Chondrocyte (in vitro differentiated cells): ENCODE measurements around the gene PDE9A. TPM values are rescaled to one million over a fixed set of nuclear protein-coding genes. Genes with fewer than 3 reads are reported as not detected.
A peak's percentile ranks its signal among the peaks of the same experiment; 100 is the strongest.

Source experiments
- DNase-seq: peaks from one replicate; pipeline ENCODE4 v3.0.0; 2021; ENCODE audit warnings: mixed read lengths, low spot score
- H3K27ac Mint-ChIP-seq: one replicate; pipeline ENCODE4 v1.8.0; 2021; ENCODE audit warnings: mild to moderate bottlenecking, moderate library complexity, mixed read lengths; ENCODE audit not compliant: unreplicated experiment
- H3K27me3 Mint-ChIP-seq: 2 replicates; pipeline ENCODE4 v1.8.0; 2021; ENCODE audit warnings: low read depth, mixed read lengths
- H3K36me3 Mint-ChIP-seq: 2 replicates; pipeline ENCODE4 v1.8.0; 2021; ENCODE audit warnings: low read depth, mixed read lengths
- H3K4me1 Mint-ChIP-seq: 2 replicates; pipeline ENCODE4 v1.8.0; 2021; ENCODE audit warnings: low read depth, mild to moderate bottlenecking, mixed read lengths
- H3K4me3 Mint-ChIP-seq: one replicate; pipeline ENCODE4 v1.8.0; 2021; ENCODE audit warnings: mild to moderate bottlenecking, moderate library complexity, mixed read lengths; ENCODE audit not compliant: unreplicated experiment
- H3K9me3 Mint-ChIP-seq: 2 replicates; pipeline ENCODE4 v1.8.0; 2021; ENCODE audit warnings: low read depth, mixed read lengths
- total RNA-seq: library from RNA; stranded (reverse); gene quantifications from 3 replicates; pipeline ENCODE4 v1.2.1, GENCODE V29; 2021
- TF ChIP-seq, protein P1 (sequence below): fragments of 200-600 bp; sonication (generic); IDR thresholded peaks from 2 replicates; pipeline ENCODE4 v1.5.0; 2021; ENCODE audit warnings: antibody characterized with exemption, mild to moderate bottlenecking, moderate library complexity

Gene PDE9A
- total RNA-seq, 1 donor from 2014 or later: 0.60 TPM

DNA sequence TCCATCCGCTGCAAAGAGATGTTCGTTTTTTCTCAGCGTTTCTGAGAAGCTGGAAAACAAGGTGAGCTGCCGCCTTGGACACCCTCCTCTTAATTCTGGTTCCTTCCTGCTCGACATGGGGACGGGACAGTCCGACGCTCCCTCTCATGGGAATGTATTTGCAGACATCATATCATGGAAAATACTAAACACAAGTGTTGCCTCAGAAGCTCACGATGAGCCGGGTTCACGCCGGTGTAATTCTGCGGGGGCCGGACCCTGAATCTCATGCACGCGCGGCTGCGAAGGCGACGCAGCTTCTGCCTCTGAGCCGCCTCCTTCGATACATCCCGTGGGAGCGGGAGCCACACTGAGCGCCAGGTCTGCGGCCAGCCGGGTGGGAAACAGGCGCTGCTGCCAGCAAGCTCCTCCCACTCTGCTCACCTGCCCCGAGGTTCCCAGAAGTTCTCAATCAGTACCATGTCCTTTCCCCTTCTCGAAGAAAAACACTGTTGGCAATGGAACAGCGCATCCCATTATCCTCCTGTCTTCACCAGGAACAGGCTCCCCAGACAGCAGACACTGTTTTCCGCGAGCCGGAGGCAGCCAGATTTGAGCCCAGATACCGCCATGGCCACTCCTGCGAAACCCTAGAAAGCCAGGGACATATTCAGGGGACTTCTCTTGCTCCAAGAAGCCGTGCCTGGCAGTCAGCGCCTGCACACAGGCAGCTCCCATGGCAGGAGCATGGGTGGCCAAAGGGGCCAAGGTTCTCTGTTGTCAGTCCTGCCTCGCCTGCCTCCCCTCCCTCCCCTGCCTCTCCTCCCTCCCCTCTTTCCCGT lies 127.9 kb downstream of the PDE9A start:
- peaks cover 9% of the 10 kb centered on the region for H3K4me1 Mint-ChIP-seq
- H3K27ac Mint-ChIP-seq: peak overlapping the region; percentile 29
- H3K4me3 Mint-ChIP-seq: peak overlapping the region; percentile 70
- TF ChIP-seq, protein P1, sequence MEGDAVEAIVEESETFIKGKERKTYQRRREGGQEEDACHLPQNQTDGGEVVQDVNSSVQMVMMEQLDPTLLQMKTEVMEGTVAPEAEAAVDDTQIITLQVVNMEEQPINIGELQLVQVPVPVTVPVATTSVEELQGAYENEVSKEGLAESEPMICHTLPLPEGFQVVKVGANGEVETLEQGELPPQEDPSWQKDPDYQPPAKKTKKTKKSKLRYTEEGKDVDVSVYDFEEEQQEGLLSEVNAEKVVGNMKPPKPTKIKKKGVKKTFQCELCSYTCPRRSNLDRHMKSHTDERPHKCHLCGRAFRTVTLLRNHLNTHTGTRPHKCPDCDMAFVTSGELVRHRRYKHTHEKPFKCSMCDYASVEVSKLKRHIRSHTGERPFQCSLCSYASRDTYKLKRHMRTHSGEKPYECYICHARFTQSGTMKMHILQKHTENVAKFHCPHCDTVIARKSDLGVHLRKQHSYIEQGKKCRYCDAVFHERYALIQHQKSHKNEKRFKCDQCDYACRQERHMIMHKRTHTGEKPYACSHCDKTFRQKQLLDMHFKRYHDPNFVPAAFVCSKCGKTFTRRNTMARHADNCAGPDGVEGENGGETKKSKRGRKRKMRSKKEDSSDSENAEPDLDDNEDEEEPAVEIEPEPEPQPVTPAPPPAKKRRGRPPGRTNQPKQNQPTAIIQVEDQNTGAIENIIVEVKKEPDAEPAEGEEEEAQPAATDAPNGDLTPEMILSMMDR: peak; percentile 57
- peaks cover 63% of the 10 kb centered on the region for H3K27me3 Mint-ChIP-seq
- peaks cover 7% of the 10 kb centered on the region for H3K9me3 Mint-ChIP-seq
- peak; percentile 37 for DNase-seq
- no peaks in the 10 kb centered on the region for H3K36me3 Mint-ChIP-seq

DNA sequence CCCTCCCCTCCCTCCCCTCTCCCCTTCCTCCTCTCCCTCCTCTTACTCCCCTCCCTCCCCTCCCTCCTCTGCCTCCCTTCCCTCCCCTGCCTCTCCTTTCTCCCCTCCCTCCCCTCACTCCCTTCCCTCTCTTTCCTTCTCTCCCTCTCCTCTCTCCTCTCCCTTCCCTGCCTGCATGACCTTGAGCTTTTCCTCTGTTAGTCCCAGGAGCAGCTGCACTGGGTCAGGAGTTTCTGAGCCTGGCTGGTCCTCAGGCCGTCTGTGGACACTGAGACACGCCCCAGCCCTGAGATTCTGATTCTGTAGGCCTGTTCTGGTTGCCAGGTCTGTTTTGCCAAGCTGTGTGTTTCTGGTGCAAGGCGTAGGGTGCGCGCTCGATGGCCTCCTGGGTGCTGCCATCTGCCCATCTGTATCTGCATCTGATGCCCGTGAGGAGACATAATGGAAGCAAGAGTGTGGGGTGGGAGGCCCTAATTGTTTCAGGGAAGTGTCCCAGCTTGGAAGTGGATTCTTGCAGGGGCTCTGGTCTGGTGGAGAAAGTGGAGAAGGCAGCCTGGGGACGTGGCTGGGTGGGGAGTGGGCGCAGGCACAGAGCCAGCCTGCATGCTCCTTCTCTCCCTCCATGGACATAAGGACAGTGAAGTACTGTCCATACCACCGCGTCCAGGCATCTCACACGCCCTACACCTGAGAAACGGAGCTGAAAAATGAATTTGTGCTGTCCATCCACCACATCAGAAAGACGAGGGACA lies 128.7 kb downstream of the PDE9A start:
- no peak overlapping the region for H3K27ac Mint-ChIP-seq

DNA sequence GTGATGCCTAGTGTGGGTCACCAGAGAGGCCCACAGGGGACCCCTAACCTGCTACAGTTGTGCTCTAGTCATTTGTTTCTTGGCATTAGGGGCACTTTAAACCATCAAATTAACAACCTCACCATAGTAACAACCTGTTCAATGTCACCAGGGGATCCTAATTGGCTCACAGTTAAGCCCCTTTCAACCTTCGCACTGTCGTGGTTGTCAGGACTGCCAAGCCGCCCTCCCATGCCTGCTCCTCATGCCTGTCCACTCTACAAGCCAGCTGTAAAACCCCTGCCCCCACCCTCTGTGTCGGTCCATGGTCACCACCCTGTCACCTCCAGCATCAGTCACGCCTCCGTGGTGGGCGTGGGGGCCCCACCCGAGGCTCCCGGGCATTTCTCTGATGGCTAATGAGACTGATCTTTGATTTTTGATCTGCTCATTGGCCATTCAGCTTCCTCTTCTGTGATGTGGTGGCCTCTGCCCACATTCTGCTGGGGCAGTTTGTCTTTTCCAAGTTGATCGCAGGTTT lies 129.4 kb downstream of the PDE9A start:
- peaks cover 9% of the 10 kb centered on the region for H3K4me1 Mint-ChIP-seq
- H3K9me3 Mint-ChIP-seq: peaks cover 3% of the 10 kb centered on the region
- peaks cover 4% of the 10 kb centered on the region for H3K36me3 Mint-ChIP-seq
- no peak overlapping the region for H3K27ac Mint-ChIP-seq
- peak; percentile 73 for DNase-seq
- TF ChIP-seq, protein P1: no peak
- H3K27me3 Mint-ChIP-seq: peaks cover 63% of the 10 kb centered on the region
- H3K4me3 Mint-ChIP-seq: no peak overlapping the region

More for the DNA sequence above, 128.7 kb downstream of the PDE9A start:
- Mint-ChIP-seq H3K36me3 (peaks cover 4% of the 10 kb centered on the region), H3K9me3 (peaks cover 7% of the 10 kb centered on the region), H3K4me3 (no peak overlapping the region), H3K4me1 (peaks cover 9% of the 10 kb centered on the region), H3K27me3 (peaks cover 68% of the 10 kb centered on the region)
- DNase-seq: peak; percentile 54
- TF ChIP-seq, protein P1: no peak

DNA sequence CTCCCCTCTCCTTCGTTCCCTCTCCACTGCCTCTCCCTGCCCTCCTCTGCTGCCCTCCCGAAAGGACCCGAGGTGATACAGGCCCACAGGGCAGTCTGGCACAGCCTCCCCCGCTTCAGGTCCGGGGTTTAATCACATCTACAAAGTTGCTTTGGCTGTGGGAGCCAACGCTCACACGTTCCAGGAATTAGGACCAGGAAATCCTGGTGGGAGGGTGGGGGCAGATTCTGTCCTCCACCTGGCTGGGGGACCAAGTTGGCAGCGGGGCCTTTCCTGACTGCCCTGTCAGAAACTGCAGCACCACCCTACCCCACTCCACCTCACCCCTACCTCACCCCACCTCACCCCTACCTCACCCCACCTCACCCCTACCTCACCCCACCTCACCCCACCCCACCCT lies 130.9 kb downstream of the PDE9A start:
- peaks cover 4% of the 10 kb centered on the region for H3K36me3 Mint-ChIP-seq
- no peaks in the 10 kb centered on the region for H3K9me3 Mint-ChIP-seq
- no peak for DNase-seq
- H3K27me3 Mint-ChIP-seq: peaks cover 59% of the 10 kb centered on the region
- H3K4me3 Mint-ChIP-seq: no peak overlapping the region
- no peak overlapping the region for H3K27ac Mint-ChIP-seq
- peaks cover 9% of the 10 kb centered on the region for H3K4me1 Mint-ChIP-seq
- TF ChIP-seq, protein P1: no peak

DNA sequence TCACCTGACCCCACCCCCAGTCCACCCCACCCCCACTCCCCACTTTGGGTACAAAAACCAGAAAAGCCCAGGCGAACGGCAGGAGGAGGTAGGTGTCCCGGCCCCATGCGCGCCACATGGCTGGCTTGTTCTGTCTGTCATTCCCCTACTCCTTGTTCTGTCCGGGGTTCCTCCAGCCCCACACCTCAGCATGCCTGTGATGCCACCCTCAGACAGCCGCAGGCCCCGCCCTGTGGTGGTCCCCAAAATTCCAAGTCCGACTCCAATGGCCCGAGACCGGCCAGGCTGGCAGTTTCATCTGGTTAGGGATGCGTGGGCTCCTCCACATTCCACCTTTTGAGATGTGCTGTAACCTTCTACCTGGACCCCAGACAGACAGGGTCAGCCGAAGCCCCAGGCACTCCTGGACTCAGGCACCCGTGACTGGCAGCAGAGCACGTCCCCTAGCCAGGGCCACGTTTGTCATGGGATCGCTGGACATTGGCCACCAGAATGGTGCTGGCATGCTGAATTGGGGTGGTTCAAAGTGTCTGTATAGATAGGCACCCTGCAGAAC lies 131.6 kb downstream of the PDE9A start:
- H3K9me3 Mint-ChIP-seq: no peaks in the 10 kb centered on the region
- peak; percentile 84 for DNase-seq
- H3K4me3 Mint-ChIP-seq: no peak overlapping the region
- no peak overlapping the region for H3K27ac Mint-ChIP-seq
- H3K4me1 Mint-ChIP-seq: peaks cover 9% of the 10 kb centered on the region
- peaks cover 54% of the 10 kb centered on the region for H3K27me3 Mint-ChIP-seq
- H3K36me3 Mint-ChIP-seq: peaks cover 4% of the 10 kb centered on the region
- TF ChIP-seq, protein P1: no peak
